ENCODE data around the gene TACC3.

The TACC3 gene

GRCh38 chr4:1746919-1747602, 25.7 kb downstream of the TACC3 start:
- no peak for DNase-seq (ENCODE audit: low spot score)

- DNase-seq (ENCODE audit: low spot score) = no peak
These were observed 26.3 kb downstream of the TACC3 start for GRCh38 chr4:1747603-1747967.

DNA sequence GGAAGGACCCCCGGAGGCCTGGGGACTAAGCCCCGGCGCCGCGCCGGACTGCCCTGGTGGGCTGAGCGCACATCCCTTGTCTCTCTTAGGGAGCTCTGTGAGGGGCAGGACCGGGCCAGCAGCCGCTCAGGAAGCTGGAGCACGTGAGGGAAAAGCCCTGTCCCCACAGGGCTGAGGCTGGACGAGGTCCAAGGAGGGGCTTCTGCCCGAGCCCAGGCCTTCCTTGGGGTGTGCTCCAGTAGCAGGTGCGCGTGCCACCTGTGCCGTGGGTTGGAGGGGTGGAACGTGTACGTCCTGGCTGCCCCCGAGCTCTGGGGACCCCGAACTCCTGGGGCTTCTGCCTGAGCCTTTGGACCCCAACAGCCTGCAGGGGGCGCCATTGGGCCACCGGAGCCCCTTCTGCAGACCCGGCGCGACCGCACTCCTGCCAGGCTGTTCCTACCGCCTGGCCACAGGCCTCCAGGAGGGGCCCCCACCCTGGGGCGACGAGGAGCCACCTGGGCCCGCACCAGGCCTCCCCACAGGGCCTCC, 27.2 kb downstream of the TACC3 start:
- DNase-seq (ENCODE audit: low spot score) = peak; percentile 67

DNA sequence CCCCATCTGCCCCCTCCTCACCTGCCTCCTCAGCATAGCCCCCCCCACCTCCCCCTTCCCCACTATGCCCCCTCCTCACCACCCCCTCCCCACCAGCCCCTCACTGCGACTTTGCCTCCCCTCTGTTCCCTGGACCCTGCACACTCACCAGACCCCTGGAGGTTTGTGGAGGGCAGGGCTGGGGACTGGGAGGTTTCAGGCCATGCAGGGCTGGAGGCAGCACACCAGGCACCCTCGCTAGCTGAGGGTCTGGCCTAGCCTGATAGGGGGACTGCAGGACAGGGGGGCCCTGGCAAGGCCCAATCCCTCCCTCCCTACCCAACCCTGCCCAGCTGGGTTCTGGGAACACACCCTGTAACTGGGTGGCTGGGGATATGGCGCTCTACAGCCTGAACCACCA, 28.0 kb downstream of the TACC3 start:
- no peak for DNase-seq (ENCODE audit: low spot score)

- no peak for DNase-seq (ENCODE audit: low spot score)
These were observed 28.5 kb downstream of the TACC3 start for GRCh38 chr4:1749826-1750225.

GRCh38 chr4:1750381-1751154, 29.2 kb downstream of the TACC3 start:
- no peak for DNase-seq (ENCODE audit: low spot score)

DNA sequence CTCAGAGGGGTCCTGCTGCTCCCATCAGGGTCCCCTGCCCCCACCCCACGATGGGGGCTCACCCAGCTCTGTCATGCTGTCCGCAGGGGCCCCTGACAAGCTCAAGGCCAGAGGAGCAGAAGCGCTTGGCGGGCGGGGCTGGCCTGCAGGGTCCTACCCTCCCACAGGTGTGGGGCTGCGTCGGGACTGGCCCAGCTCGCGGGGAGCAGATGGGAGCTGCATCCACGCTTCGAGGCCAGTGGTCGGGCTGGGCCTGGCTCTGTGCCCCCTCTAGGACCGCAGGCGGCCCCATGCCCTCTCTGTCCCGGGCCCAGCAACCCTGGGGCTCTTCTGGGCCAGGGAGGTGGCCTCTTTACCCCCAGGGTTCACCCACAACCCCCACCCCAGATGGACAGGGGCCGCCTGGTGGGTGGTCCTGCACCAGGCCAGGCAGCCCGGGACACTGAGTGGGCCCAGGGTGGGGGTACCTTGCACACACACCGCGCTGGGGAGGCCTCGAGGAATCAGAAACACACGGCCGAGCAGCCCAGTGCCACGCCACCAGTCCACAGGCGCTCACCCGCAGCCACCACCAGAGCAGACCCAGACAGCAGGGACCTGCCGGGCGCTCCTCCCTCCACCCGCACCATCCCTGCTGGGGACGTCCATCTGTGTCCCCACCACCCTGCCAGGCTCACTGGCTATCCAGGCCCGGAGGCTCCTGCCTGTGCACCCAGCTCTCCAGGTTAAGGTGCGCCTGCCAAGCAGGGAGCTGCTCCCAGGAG, 30.0 kb downstream of the TACC3 start:
- DNase-seq (ENCODE audit: low spot score) = no peak

GRCh38 chr4:1751919-1752283, 30.6 kb downstream of the TACC3 start:
- no peak for DNase-seq (ENCODE audit: low spot score)

DNA sequence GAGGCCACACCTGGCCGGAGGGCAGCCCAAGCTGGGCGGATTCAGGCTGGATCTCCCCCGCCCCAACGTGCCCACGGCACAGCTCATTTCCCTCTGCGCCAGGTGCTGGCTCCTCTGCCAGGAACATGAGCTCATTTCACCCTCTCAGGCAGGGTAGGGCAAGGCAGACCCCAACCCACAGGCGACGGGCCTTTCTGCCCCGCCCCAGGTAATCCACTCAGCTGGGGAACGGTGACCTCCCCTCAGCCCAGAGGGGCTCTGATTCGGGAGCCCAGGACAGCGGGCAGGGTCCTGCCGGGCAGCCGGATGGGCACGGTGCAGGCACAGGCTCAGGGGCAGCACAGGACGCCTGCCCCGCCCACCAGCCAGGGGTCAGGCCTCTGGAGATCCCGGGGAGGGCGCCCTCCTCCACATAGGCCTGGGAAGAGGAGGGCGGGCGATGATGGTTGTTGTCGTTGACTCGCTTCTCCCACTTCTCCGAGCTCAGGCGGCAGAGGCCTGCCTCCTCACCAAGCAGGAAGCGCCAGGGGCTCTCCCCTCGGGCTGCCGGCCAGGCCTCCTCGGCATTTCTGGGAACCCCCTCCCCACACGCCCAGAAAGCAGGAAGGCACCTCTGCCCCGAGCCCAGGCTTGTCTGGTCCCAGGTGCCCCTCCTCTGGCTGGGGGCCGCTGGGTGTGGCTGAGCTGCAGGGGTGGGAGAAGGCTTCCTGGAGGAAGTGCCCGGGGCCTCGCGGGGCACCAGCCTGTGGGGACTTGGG, 31.1 kb downstream of the TACC3 start:
- DNase-seq (ENCODE audit: low spot score) = no peak

DNA sequence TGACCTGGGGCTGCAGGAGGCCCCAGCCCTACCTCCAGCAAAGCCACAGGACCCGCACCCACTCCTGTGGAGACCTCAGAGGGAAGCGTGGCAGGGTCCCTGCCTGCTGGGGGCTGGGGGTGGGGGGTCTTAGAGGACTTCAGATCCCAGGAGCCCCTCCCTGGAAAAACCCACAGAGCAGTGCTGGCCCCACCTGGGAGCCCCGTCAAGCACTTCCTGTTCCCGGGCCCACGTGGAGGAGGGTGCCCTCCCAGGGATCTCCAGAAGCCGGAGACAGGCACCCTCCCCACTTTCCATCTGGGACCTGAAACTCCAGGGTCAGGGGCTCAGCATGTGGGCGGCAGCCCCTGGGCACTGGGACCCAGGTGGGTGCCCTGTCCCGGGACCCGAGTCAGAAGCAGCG, 32.0 kb downstream of the TACC3 start:
- DNase-seq (ENCODE audit: low spot score) = no peak

DNA sequence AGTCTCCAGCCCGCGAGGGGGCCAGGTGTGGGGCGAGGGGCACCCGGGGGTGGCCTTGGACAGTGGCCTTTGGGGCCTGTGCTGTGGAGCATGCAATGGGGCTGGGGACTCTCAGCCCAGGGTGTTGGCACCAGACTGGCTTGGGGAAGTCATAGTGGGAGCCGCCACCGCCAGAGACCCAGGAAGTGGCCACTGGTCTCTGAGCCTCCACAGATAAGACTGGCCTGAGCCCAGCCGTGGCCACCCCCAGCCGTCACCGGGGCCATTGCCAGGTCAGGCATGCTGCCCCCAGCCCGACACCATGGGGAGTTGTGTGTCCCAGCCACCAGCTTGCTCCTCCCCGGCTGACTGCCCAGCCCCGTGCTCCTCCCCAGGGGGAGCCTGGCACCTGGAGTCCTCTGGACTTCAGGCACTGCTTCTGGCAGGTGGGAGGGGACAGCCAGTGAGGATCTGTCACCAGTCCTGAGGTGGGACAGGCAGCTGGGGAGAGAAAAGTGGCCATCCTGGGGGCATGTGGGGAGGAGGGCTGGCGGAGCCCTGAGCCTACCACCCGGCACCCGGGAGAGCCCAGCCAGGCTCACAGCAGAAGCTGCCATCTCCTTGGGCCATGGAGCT, 32.5 kb downstream of the TACC3 start:
- DNase-seq (ENCODE audit: low spot score) = no peak

- no peak for DNase-seq (ENCODE audit: low spot score)
These were observed 33.0 kb downstream of the TACC3 start for GRCh38 chr4:1754336-1754735.

GRCh38 chr4:1755297-1755696, 34.0 kb downstream of the TACC3 start:
- DNase-seq (ENCODE audit: low spot score) = no peak

DNA sequence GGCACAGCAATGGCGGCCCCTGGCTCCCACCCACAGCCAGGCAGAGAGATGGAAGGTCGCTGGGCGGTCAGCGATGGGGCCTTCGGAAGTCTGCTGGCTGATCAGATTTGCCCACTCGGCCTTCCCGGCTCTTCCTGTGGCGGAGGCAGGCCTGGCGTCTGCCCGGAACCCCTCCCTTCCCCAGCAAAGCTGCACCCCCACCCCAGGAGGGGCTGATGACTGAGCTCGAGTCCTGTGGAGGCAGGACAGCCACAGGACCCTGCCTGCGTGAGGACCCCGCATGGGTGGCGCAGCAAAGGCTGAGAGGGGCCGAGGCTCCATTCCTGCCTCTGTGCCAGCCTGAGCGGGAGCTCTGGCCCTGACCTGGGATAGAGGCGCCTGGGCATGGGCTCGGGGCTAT, 34.8 kb downstream of the TACC3 start:
- no peak for DNase-seq (ENCODE audit: low spot score)

DNA sequence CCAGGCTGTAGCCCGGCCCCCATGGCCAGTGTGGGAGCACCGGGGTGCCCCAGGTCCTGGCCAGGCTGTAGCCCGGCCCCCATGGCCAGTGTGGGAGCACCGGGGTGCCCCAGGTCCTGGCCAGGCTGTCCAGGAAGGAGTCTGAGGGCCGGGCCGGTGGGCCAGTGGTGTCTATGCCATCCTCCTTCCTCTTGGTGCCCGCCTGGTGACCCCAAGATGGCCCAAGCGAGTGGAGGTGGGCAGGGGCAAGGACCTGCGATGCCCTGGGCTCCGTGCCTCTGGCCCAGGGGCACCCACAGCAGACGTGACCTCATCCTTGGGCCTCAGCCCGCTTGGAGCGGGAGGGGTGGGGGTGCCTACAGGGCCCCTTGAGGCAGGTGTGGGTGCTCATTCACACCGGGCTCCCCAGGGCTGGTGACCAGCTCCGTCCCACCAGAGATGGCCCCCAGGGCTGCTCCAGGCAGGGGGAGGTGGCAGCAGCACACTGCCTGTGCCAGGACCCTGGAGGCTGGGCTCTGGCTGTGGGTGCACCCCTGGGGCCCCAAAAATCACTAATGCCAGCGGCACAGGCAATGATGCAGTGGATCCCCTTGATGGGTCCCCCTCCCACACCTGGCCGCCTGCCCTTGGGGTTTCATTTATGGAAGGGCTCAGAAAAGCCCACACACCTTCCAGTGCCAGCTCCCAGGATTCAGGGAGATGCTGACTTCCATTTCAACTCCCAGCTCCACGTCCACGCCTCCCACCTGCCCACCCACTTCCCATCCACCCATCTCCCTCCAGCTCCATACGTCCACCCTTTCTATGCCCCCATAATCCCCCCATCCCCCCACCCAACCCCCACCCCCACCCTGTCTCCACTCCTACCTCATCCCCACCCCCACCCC, 35.8 kb downstream of the TACC3 start:
- DNase-seq (ENCODE audit: low spot score) = no peak

GRCh38 chr4:1757836-1758235, 36.5 kb downstream of the TACC3 start:
- DNase-seq (ENCODE audit: low spot score) = no peak

- DNase-seq (ENCODE audit: low spot score) = no peak
These were observed 37.2 kb downstream of the TACC3 start for GRCh38 chr4:1758306-1759121.

DNA sequence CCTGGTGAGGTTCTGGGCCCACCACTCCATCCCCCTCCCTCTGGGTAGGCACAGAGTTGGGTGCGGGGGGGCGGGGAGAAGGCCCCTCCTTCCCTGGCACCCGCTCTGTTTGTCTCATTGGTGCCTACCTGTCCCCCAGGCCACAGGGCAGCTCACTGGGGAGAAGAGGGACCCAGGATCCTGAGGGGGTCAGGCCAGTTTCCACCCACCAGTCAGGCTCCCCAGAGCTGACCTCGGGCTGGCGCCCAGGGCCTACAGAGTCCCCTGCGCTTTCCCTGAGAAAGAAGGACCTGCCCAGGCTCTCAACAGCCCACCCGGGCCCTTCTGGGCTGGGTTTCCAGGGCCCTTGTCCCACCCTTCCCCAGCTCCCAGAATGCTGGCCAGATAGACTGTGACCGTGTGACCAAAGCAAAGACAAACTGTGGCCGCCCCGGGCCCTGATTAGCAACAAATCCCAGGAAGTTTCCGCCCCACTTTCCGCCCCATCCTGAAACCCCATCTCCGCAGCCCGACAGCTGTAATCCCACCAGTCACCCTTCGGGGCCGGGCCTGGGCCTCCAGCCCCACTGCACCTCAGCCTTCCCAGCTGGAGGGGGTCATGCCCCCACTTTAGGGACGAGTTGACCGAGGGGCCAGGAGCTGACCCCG, 38.0 kb downstream of the TACC3 start:
- no peak for DNase-seq (ENCODE audit: low spot score)

- DNase-seq (ENCODE audit: low spot score) = no peak
These were observed 38.5 kb downstream of the TACC3 start for GRCh38 chr4:1759818-1760223.

Measured in CD4-positive, alpha-beta T cell treated with Interleukin-2 at 100 ng/mL for 4 hours (primary cell).